HG02981 (cell line): ENCODE measurements around the gene ANXA4.
A peak's percentile ranks its signal among the peaks of the same experiment; 100 is the strongest.
"Not testable (repeated sequence)": the region's sequence is repeated elsewhere in the genome, so short reads cannot be mapped to it uniquely, and the experiment has no call there.

Experiments used
- ATAC-seq: cut with Tn5 transposase; IDR thresholded peaks from one replicate; pipeline ENCODE4 v1.9.1; 2021; ENCODE audit warnings: mild to moderate bottlenecking, moderate library complexity; ENCODE audit not compliant: unreplicated experiment

ANXA4 gene

DNA sequence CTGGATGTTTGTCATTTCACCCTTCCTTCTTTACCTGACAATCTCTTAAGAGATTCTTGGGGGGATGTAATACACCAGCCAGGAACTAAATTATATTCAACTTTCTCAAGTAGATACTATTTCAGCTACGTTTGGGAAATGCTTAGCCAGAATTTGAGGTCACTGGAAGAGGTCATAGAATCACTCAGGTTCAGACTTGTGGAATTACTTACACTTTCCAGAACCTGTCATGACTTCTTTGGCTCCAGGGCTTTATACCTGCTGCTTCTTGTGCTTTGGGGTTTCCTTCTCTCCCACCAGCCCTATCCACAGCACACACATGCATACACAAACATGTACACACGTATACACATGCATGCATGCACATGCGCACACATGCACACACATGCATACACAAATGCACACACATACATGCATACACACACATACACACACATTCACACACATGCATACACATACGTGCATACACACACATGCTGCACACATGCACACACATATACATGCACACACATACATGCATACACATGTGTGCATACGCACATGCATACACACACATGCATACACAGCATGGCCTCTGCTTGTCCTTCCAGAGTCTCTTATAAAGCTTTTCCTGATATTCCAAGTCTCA lies 23.5 kb upstream of the ANXA4 start:
- no peak for ATAC-seq

DNA sequence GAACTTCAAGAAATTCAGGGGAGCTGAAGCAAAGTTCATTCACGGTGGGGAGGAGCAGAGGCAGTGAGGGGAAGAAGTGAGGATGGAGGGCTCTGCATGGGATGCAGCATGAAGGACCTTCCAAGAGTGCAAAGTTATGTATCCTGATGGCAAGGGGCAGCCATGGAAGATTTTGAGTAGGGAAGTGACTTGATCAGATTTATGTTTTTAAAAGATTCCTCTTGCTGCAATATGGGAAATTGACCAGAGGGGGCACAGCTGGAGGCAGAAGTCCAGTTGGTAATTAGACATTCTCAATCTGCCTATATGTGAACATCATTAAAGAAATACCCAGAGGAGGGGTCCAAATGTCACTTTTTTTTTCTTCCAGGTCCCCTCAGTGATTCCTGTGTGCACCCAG lies 21.5 kb upstream of the ANXA4 start:
- ATAC-seq = no peak

DNA sequence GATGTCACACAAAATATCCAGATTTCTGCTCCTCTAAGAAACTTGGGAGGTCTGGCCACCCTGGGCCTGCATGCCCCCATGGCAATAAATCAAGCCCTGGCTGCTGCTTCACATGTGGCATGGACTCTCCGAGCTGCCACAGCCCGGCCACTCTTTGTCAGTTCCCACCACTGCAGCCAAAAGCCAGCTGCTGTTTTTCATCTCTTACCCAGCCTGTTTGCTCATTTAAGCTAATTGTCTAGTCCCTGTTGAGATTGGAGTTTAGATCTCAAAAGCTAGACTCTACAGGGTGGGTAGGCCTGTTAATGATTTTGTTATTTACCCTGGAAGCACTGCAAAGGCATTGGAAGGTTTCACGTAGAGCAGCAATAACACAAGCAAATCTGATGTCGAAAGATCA lies 20.9 kb upstream of the ANXA4 start:
- ATAC-seq = no peak

DNA sequence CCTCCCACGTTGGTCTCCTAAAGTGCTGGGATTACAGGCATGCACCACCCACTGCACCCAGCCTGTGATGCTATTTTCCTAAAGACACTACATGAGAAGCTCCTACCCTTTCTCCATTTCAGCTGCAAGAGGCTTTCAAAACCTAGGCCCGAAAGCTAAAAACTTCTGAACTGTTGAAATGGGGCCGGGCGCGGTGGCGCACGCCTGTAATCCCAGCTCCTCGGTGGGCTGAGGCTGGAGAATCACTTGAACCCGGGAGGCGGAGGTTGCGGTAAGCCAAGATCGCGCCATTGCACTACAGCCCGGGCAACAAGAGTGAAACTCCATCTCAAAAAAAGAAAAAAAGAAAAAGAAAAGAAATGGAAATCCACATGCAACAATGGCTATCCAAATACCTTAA lies 18.1 kb upstream of the ANXA4 start:
- ATAC-seq = no peak

DNA sequence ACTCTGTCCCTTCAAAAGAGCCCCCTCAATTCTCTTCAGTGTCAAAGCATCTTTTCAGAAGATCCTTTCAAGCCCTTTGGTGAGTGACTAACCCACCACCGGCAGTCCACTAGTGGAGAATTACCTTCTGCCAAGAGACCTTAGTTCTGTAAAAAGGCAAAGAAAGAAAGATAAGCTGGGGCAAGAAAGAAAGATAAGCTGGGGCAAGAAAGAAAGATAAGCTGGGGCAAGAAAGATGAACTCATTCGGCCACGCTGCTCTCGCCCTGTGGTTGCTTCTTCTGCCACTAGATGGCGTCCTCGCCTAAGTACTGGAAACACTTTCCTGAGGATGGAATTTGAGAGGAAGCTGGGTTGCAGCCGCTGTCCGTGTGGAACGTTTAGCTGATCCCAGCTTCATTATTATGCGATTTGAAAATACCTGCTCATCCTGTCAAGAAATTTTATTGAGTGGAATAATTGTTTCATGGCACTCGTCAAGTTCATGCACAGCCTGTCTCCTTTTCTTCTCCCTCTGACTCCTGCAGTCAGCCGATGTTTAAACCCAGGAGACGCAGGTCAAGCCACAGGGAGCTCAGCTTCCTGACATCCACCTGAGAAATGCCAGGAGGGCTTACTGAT lies 17.3 kb upstream of the ANXA4 start:
- ATAC-seq = peak; percentile 79

DNA sequence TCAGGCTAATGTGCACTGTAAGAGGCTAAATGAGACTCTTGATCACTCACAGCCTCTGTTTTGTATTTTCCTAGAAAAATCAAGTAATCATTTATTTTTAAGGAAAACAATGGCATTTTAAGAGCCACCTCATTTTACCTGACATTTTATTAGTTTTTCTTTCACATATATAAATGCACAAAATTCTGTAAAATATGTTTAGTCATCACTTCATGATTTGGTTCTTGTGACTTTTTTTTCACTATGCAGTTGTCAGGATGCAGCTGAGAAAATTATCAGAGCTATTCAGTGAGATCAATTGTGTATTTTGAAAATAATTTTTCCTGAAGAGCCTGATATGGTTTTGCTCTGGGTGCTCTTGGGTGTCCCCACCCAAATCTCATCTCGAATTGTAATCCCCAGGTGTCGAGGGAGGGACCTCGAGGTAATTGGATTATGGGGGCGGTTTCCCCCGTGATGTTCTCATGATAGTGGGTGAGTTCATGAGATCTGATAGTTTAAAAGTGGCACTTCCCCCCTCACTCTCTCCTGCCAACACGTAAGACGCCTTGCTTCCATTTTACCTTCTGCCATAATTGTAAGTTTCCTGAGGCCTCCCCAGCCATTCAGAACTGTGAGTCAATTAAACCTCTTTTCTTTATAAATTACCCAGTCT lies 16.1 kb upstream of the ANXA4 start:
- ATAC-seq = no peak

DNA sequence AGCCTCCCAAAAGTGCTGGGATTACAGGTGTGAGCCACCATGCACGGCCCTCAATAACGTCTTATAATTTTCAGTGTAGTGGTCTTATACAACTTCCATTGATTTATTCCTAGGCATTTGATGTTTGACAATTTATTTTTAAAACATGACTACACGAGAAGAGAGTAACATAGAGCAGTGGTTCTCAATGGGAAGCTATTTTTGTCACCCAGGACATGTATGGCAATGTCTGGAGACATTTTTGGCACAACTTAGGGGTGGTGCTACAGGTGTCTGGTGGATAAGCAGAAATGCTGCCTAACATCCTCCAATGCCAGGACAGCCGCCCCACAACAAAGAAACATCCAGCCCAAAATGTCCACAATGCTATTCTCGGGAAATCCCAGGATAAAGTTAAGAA lies 12.7 kb upstream of the ANXA4 start:
- no peak for ATAC-seq

DNA sequence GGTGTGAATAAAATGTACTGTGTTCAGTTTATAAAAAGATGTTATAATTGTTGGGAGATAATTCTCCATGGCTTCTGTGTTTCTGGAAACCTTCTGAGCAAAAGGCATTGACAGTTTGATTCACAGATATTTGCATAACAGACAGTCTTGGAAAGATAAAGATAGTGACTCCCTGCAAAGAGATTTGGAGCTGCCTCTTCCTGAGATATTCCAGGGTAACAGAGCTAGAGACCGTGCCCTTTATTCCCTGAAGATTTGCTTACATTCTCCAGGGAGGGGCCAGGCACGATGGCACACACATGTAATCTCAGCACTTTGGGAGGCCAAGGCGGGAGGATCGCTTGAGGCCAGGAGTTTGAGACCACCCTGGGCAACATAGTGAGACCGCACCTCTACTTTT lies 12.2 kb upstream of the ANXA4 start:
- no peak for ATAC-seq

DNA sequence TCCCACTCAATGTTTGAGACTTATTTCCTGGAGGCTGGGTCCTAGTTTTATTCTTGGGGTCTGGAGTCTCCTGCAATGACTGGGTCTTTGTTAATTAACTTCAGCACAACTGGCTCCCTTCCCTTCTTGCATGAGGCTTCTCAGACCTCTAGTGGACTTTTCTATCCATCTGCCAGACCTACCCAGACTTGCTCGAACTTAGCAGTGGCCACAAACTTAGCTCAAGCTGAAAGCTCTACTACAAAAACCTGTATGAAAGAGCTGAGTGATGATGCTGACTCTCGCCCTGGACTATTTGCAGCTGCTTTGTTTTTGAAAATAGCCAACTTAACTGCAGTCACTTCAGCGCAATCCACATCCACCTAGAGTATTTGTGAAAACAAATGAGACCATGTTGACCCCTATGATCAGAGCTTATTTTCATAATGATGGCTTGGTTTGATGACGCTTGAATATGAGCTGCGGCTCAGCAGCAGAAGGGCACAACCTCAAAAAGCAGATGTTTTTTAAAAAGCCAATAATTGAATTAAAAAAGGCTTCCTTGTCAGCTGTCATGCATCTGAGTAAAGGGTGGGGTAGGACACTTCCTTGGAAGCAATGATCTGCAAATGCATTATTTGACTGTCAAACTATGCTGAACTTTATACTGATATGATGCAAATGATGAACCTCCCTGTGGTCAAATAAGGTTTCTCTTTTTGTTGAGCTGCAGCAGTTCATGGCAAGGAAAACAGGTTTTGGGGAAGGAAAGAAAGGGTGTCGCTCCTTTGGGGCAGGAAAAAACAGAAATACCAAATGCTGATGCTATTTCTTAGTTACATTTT lies 10.6 kb upstream of the ANXA4 start:
- ATAC-seq = no peak

DNA sequence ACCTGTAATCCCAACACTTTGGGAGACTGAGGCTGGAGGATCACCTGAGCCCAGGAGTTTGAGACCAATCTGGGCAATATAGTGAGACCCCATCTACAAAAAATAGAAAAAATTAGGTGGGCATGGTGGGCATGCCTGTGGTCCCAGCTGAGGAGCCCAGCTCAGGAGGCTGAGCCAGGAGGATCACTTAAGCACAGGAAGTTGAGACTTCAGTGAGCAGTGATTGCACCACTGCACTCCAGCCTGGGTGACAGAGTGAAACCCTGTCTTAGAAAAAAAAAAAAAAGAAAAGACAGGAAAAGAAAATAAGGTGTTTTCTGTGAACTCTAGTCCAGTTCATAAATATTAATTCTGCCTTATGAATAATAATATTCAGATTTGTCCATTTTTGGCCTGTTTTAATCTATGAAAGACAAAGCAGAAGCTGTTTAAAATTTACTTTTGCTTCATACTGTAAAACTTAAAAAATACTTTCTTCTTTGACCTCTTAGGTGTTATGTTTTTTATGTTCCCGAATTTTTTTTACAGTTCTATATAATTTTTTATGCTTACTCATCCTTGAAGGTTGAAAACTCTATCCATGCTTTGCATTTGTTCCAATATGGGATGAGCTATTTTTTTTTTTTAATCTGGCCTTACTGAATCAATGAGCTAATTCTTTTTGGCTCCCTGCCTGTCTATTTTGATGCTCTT lies 8.4 kb upstream of the ANXA4 start:
- ATAC-seq = no peak

DNA sequence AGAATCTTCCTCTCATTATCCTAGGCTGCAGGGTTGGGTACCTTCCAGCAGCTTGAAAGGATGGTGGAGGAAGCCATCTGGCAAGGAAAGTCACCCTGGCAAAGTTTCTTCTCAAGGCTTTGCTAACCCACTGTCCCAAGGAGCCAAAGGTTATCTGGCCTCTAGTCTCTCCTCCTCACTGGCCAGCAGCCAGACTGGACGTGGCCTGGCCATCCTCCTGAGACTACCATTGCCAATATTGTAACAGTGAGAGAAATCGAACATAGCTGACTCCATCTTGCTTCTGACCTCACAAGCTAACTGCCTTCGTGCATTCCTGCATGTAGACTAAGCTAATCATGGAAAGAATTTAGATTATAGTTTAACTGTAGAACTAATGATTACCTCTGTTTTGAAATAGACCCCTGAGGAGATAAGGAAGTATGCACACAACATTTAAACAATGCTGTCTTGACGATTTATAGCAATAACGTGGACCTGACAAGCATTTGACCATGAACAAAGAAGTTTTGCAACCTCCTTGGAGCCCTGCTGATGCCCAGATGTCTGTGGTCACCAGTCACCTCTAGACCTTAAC lies 7.8 kb upstream of the ANXA4 start:
- ATAC-seq = no peak

DNA sequence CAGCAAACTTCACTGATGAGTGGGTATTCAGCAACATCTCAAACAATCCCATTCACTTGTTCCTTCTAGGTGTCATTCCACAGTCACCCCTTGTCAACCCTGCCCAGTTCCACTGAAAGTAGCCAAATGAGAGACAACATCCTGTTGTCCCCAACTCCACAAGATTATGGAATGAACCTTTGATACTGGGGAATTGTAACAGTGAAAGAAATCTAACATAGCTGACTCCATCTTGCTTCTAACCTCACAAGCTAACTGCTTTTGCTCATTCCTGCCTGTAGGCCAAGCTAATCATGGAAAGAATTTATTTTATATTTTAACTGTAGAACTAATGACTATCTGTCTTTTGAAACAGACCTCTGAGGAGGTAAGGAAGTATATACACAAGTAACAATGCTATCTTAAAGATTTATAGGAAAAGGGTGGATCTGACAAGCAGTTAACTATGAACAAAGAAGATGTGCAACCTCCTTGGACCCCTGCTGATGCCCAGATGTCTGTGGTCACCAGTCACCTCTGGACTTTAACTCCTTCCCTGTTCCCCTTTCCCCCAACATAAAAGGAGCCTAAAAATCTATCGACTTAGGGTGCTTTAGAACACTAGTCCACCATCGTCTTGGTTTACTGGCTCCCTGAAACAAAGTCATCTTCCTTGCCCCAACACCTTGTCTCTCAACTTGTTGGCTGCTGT lies 6.9 kb upstream of the ANXA4 start:
- ATAC-seq = no peak

DNA sequence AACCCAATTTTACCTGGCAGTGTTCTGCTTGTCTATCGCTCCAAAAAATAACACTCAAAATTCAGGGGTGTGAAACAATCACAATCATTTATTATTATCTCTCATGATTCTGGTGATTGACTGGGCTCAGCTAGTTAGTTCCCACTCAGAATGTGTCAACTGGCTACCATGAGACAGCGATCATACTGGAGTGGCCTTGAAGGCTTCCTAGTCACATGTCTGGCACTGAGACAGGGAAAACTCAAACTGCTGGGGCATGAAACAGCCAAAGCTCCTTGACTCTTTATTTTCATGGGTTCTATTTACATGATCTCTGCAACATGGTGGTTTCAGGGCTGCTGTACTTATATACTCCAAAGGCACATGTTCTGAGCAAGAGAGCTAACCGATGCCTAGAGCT lies 6.2 kb upstream of the ANXA4 start:
- ATAC-seq = no peak

DNA sequence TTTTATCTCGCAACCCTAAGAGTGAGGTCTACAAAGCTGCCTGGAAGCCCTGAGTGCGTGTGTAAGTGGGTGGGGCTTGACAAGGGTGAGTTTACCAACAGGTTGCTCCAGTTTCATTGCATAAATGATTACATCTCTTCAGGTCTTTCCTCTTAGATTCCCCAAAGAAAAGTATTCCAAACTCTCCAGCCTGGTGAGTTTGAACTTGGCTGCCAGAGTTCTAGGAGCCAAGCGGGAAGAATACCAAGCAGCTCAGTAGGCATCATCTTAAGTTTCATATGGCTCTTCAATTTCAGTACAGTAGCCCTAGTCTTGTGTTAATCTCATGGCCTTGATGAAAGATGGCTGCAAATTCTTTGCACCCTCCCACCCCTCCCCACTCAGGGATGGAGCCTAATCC lies 3.8 kb upstream of the ANXA4 start:
- ATAC-seq = not testable (repeated sequence)

DNA sequence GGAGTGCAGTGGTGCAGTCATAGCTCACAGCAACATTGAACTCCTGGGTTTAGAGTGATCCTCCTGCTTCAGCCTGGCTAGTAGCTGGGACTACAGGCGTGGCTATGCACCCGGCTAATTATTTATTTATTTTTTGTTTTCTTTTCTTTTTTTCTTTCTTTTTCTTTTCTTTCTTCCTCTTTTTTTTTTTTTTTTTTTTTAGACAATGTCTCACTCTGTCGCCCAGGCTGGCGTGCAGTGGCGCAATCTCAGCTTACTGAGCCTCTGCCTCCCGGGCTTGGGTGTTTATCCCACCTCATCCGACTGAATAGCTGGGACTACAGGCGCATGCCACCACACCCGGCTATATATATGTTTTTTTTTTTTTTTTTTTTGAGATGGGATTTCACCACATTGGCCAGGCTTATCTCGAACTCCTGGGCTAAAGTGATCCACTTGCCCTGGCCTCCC lies 1.4 kb upstream of the ANXA4 start:
- ATAC-seq = no peak

DNA sequence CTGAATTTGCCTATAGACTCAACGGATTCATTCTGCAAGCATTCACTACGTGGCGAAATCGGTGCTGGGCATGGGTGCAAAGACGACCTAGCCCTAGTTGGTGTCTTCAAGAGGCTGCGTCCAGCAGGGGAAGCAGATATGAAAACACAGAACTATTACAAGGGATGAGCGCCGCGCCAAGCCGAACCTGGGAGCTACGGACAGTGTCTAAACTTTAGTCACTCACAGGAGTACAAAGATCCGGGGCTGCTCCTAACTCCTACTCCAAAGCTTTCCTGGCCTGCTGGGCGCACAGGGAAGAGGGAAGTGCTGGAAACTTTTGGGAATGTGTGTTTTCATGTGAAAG lies 732 bp upstream of the ANXA4 start:
- ATAC-seq = no peak

DNA sequence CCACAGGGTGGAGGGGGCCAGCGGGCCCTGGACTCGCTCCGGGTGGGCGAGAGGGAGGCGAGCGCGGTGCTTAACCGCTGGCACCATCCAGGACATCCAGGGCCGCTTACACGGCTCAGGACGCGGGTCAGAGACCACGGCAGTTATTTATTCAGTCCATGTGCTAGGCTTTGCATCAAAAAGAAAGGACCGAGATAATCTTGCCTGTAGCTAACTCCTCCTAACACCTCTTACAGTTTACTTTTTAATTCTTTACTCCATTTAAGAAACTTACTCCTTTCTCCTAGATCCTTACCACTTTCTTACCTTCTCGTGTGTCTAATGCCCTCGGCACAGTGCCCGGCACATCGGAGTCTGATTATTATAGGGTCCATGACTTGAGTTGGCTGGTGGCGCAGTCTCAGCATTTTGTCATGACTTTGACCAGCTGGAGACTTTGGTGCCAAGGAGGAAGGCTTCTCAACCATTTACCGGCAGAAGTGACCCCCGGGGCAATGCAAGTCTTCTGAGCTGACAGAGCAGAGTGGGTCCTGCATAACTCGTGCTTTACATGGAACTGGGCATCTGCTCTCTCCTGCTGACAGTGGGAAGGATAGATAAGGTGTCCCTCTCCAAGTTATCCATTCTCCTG lies 503 bp downstream of the ANXA4 start:
- ATAC-seq = peak; percentile 16

DNA sequence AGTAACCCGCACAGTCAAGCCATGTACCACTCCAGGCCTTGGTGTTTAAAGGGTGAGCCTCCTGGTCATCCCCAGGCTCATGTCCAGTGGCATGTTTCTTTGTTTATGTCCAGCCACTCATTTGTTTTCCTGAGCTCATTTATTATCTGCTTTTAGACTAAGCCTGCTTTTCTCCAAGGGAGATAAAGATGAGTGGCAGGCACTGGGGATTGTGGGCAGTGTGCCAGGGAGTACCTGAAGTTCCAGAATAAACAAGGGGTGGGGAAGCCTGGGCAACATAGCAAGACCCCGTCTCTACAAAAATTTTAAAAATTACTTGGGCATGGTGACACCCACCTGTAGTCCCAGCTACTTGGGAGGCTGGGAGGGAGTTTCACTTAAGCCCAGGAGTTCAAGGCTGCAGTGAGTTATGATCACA lies 1.9 kb downstream of the ANXA4 start:
- ATAC-seq = no peak

DNA sequence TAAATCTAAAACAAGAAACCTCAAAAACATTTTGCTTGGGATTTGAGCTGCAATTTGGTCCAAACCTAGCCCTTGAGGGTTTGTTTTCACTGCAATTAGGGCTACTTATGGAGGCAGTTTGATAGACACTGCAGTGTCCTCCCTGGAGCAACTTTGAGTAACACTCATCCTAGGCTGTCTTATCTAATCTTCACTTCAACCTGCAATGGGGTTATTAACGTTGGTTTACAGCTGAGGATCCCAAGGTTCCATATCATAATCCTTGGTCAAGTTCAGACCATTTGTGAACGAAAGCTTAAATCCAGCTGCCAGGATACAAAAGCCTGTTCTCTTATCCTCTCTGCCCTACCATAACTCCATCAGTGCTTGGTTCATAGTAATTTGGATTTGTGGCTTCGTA lies 2.5 kb downstream of the ANXA4 start:
- no peak for ATAC-seq

DNA sequence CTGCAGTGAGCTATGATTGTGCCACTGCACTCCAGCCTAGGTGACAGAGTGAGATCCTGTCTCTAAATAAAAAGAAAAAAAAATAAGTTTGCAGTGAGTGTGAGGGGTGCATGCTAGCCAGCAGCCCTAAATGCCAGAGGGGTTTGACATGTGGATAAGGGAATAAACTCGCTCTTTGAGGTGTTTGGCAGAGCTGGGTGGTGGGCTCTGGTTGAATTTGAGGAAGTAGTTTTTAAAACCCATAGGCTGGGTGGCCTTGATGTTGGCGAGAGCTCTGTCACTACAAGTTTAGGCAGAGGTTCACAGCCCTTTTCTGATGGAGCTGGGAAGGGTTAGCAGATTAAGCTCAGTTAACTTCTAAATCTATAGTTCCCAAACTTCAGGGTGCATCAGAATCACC lies 3.1 kb downstream of the ANXA4 start:
- no peak for ATAC-seq
